DMS114 treated with DMSO at 0.1 percent for 48 hours (cell line): ENCODE results near the gene PEPD.

ENCODE experiments used
- DNase-seq: peaks from one replicate; lab custom pipeline; 2025; ENCODE audit not compliant: unreplicated experiment; lab: John Stamatoyannopoulos, UW

The PEPD gene

GRCh38 chr19:33340991-33341390 lies 180.6 kb downstream of the PEPD start:
- DNase-seq: no peak

GRCh38 chr19:33339016-33339984 lies 182.3 kb downstream of the PEPD start:
- no peak for DNase-seq
